ENCODE measurements around the gene SHH. TPM values are rescaled to one million over a fixed set of nuclear protein-coding genes. Genes with fewer than 3 reads are reported as not detected.

SHH gene
- total and polyA plus RNA-seq, 2 of the 4 experiments (the other 2 are of a cell fraction) = under 0.01 to 0.03 TPM

GRCh38 chr7:155780884-155781283 lies 31.4 kb downstream of the SHH start:
- H3K4me1 ChIP-seq (ENCODE audit: control insufficient read depth, insufficient read depth, low read length) = no peaks in the 10 kb centered on the region
- H4K5ac ChIP-seq (ENCODE audit: low read depth, low read length) = no peak overlapping the region
- H2AK9ac ChIP-seq (replicated peaks; ENCODE audit: low read depth, low read length, poor library complexity) = no peak overlapping the region
- H3K9ac ChIP-seq (ENCODE audit: low read depth, low read length) = no peak overlapping the region
- H2BK20ac ChIP-seq (ENCODE audit: low read depth, low read length) = no peak overlapping the region
- ChIA-PET POLR2A (ENCODE audit: unreplicated experiment) (no interaction called here), CTCF (no interaction called here)
- no peak overlapping the region for H4K8ac ChIP-seq (ENCODE audit: low read depth in 2 of 2, low read length in 2 of 2)
- no peak overlapping the region for H2BK120ac ChIP-seq (ENCODE audit: low read depth, low read length)
- no peak overlapping the region for H4K91ac ChIP-seq (ENCODE audit: insufficient read depth, low read depth, low read length)
- ATAC-seq (ENCODE audit: low read depth) = no peak
- DNase-seq = no peak
- intact Hi-C loops (cut with micrococcal nuclease) = no loop called here
- dilution Hi-C loops (cut with HindIII; ENCODE audit: low sequenced_read_pairs, unreplicated experiment) = no loop called here
- no peaks in the 10 kb centered on the region for H3K27me3 ChIP-seq (ENCODE audit: control insufficient read depth, insufficient read depth, low read length)
- no peak overlapping the region for H2AFZ ChIP-seq (replicated peaks; ENCODE audit: low read length, poor library complexity)
- TF ChIP-seq CHD1 (IDR thresholded peaks at IDR 0.05; ENCODE audit: low read depth, low read length) (no peak), RCOR1 (IDR thresholded peaks at IDR 0.05; ENCODE audit: insufficient replicate concordance, low read length) (no peak), RAD21 (IDR thresholded peaks at IDR 0.05; ENCODE audit: low read length) (no peak), MAFK (IDR thresholded peaks at IDR 0.05; ENCODE audit: low read depth, low read length) (no peak), MAZ (IDR thresholded peaks at IDR 0.05; ENCODE audit: borderline replicate concordance, low read depth, low read length) (no peak), SMC3 (IDR thresholded peaks at IDR 0.05; ENCODE audit: low read depth, low read length) (no peak), MXI1 (IDR thresholded peaks at IDR 0.05; ENCODE audit: borderline replicate concordance, low read depth, low read length) (no peak), NFE2L2 (IDR thresholded peaks at IDR 0.05; ENCODE audit: low read depth, low read length) (no peak), POLR2A (IDR thresholded peaks at IDR 0.05; ENCODE audit: low read depth, low read length) (no peak), RFX5 (IDR thresholded peaks at IDR 0.05; ENCODE audit: low read depth, low read length) (no peak), ELK1 (IDR thresholded peaks at IDR 0.05; ENCODE audit: borderline replicate concordance, low read depth, low read length) (no peak)
- TF ChIP-seq, protein P1, sequence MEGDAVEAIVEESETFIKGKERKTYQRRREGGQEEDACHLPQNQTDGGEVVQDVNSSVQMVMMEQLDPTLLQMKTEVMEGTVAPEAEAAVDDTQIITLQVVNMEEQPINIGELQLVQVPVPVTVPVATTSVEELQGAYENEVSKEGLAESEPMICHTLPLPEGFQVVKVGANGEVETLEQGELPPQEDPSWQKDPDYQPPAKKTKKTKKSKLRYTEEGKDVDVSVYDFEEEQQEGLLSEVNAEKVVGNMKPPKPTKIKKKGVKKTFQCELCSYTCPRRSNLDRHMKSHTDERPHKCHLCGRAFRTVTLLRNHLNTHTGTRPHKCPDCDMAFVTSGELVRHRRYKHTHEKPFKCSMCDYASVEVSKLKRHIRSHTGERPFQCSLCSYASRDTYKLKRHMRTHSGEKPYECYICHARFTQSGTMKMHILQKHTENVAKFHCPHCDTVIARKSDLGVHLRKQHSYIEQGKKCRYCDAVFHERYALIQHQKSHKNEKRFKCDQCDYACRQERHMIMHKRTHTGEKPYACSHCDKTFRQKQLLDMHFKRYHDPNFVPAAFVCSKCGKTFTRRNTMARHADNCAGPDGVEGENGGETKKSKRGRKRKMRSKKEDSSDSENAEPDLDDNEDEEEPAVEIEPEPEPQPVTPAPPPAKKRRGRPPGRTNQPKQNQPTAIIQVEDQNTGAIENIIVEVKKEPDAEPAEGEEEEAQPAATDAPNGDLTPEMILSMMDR (conservative IDR thresholded peaks at IDR 0.05; ENCODE audit: low read depth, low read length) = no peak
- H2BK15ac ChIP-seq (ENCODE audit: low read depth, low read length) = no peak overlapping the region
- H3K56ac ChIP-seq (ENCODE audit: extremely low read depth, insufficient read depth, low read length) = no peak overlapping the region
- no peak overlapping the region for H3K14ac ChIP-seq (replicated peaks; ENCODE audit: low read depth, low read length)
- peaks cover 0 to 9% of the 10 kb centered on the region in 2 experiments; a peak in 2 of 4 replicates for H3K79me1 ChIP-seq (ENCODE audit: low read depth in 1 of 2, low read length in 2 of 2)
- no peak overlapping the region for H2BK5ac ChIP-seq (ENCODE audit: low read depth, low read length, poor library complexity, severe bottlenecking)
- 100% methylated on average over 5 of the region's 24 CpGs; no CpG with 5 or more reads in 1 of the 2 experiments for WGBS, 2 experiments (ENCODE audit: extremely low coverage in 2 of 2, insufficient read length in 1 of 2)
- no TSS peak for BruUV-seq (replicated peaks)
- H3K36me3 ChIP-seq (ENCODE audit: control insufficient read depth, insufficient read depth, low read length) = peaks cover 30% of the 10 kb centered on the region
- H2AK5ac ChIP-seq (ENCODE audit: low read depth, low read length) = no peak overlapping the region
- no peak overlapping the region for H3K4me3 ChIP-seq (ENCODE audit: insufficient read depth, low read depth, low read length)
- H3K9me3 ChIP-seq (ENCODE audit: control insufficient read depth, insufficient read depth, low read length) = no peaks in the 10 kb centered on the region
- no peak overlapping the region for H3K4me2 ChIP-seq (ENCODE audit: low read depth, low read length)
- H4K20me1 ChIP-seq (ENCODE audit: insufficient read depth, low read length) = no peaks in the 10 kb centered on the region
- no peak overlapping the region for H3K23ac ChIP-seq (ENCODE audit: low read depth, low read length)
- no peak overlapping the region for H3K27ac ChIP-seq (ENCODE audit: insufficient read depth, low read length)
- peaks cover 10% of the 10 kb centered on the region for H3K9me1 ChIP-seq (ENCODE audit: insufficient read depth, low read length)
- no peak overlapping the region for H3K4ac ChIP-seq (ENCODE audit: low read depth, low read length)
- no peak overlapping the region for H3K18ac ChIP-seq (ENCODE audit: low read depth, low read length)
- in situ Hi-C loops (cut with MboI; ENCODE audit: low sequenced_read_pairs) = no loop called here
